Panc1 (cell line): ENCODE measurements around the gene IL1RAPL1. TPM values are rescaled to one million over a fixed set of nuclear protein-coding genes. Genes with fewer than 3 reads are reported as not detected.

Experiments
- ATAC-seq: fragments of 200-7000 bp; cut with Tn5 transposase; 2 replicates; pipeline ENCODE4 v1.9.1; 2020; ENCODE audit warnings: mild to moderate bottlenecking, moderate library complexity
- BruUV-seq: library from RNA; stranded (reverse); fragments of 400-500 nt; replicated peaks from 2 replicates; lab custom pipeline; 2021; lab: Mats Ljungman, UMichigan
- CTCF ChIA-PET: fragments of 300-600 bp; sonication (Branson Sonifier 250); formaldehyde crosslinking; loops from one replicate; lab custom pipeline; 2022; ENCODE audit warnings: antibody characterized with exemption; lab: Charles Lee
- POLR2A ChIA-PET: fragments of 300-600 bp; sonication (Branson Sonifier 250); formaldehyde crosslinking; loops from one replicate; lab custom pipeline; 2022; ENCODE audit warnings: antibody characterized with exemption; lab: Charles Lee
- DNase-seq: peaks from one replicate; pipeline ENCODE4 v3.0.0-alpha.2; 2010; ENCODE audit warnings: low read depth, low spot score
- H3K27ac ChIP-seq: 2 replicates; pipeline ENCODE4 v1.5.1; 2011; ENCODE audit warnings: mild to moderate bottlenecking, low read length, inconsistent platforms
- H3K27me3 ChIP-seq: fragments of 200-500 bp; sonication (Bioruptor generic); 2 replicates; pipeline ENCODE4 v1.6.0; 2014; ENCODE audit warnings: low read length, inconsistent platforms; ENCODE audit not compliant: control insufficient read depth, insufficient read depth
- H3K36me3 ChIP-seq: fragments of 200-500 bp; sonication (Bioruptor generic); 2 replicates; pipeline ENCODE4 v1.5.1; 2014; ENCODE audit warnings: inconsistent platforms, mild to moderate bottlenecking, low read length, moderate library complexity; ENCODE audit not compliant: control insufficient read depth, insufficient read depth
- H3K4me1 ChIP-seq: 2 replicates; pipeline ENCODE4 v1.5.1; 2011; ENCODE audit warnings: inconsistent platforms, mild to moderate bottlenecking, low read length, moderate library complexity; ENCODE audit not compliant: control insufficient read depth, insufficient read depth
- H3K4me3 ChIP-seq, 2 experiments: 2 replicates each; pipeline ENCODE4 v1.5.1; 2011 to 2012; ENCODE audit warnings: low read depth in 2 of 2, low read length in 2 of 2, mild to moderate bottlenecking in 2 of 2, inconsistent platforms in 1 of 2, moderate library complexity in 1 of 2
- H3K9me3 ChIP-seq: fragments of 200-500 bp; sonication (Bioruptor generic); 2 replicates; pipeline ENCODE4 v1.5.1; 2014; ENCODE audit warnings: low read depth, mild to moderate bottlenecking, inconsistent platforms, low read length, moderate library complexity; ENCODE audit not compliant: control insufficient read depth, insufficient read depth
- CTCF ChIP-seq: fragments of 450-650 bp; IDR thresholded peaks from 2 replicates; pipeline ENCODE4 v1.5.1; 2017; ENCODE audit warnings: mild to moderate bottlenecking
- POLR2AphosphoS5 ChIP-seq: IDR thresholded peaks from 2 replicates; pipeline ENCODE4 v1.6.1; 2012; ENCODE audit warnings: mild to moderate bottlenecking, low read depth, low read length, moderate library complexity
- REST ChIP-seq, 2 experiments: IDR thresholded peaks; 2 replicates each; pipeline ENCODE4 v1.6.1; 2011 to 2012; ENCODE audit warnings: low read depth in 2 of 2, control low read depth in 1 of 2, low read length in 1 of 2, mild to moderate bottlenecking in 1 of 2, moderate library complexity in 1 of 2; ENCODE audit not compliant: insufficient read depth in 1 of 2
- SIN3A ChIP-seq: IDR thresholded peaks from 2 replicates; pipeline ENCODE4 v1.6.1; 2012; ENCODE audit warnings: low read depth, mild to moderate bottlenecking, low read length, moderate library complexity, borderline replicate concordance; ENCODE audit not compliant: insufficient read depth
- TCF7L2 ChIP-seq: IDR thresholded peaks from 2 replicates; pipeline ENCODE4 v1.6.1; 2011; ENCODE audit warnings: mild to moderate bottlenecking, low read depth, low read length, inconsistent platforms
- in situ Hi-C: cut with HindIII; loops from 2 replicates; pipeline ENCODE4 v1.10.0; 2016; ENCODE audit warnings: low sequenced_read_pairs, low pct_unique_long_range_greater_than_20kb
- intact Hi-C: fragments of 100-400 bp; cut with micrococcal nuclease; formaldehyde crosslinking; loops from one replicate; pipeline ENCODE4 v1.10.0; 2022; ENCODE audit not compliant: unreplicated experiment
- total RNA-seq: library from RNA; stranded (reverse); gene quantifications from one replicate; pipeline ENCODE4 v1.2.1, GENCODE V29; 2021; ENCODE audit not compliant: unreplicated experiment

The IL1RAPL1 gene
- total RNA-seq, 1 experiment from 2014 or later: 0.59 TPM

GRCh38 chrX:29851857-29852605 is 1264.8 kb downstream of the IL1RAPL1 start:
- no peaks in the 10 kb centered on the region for H3K4me1 ChIP-seq
- BruUV-seq: no TSS peak
- no peak for ATAC-seq
- no peaks in the 10 kb centered on the region for H3K9me3 ChIP-seq
- DNase-seq: no peak
- no peaks in the 10 kb centered on the region for H3K27me3 ChIP-seq
- in situ Hi-C loops: no loop called here
- no peak overlapping the region for H3K27ac ChIP-seq
- no peak overlapping the region for H3K4me3 ChIP-seq
- no peaks in the 10 kb centered on the region for H3K36me3 ChIP-seq
- CTCF ChIA-PET: no interaction called here
- POLR2A ChIA-PET: no interaction called here
- intact Hi-C loops: no loop called here
- no peak for TF ChIP-seq SIN3A
- TF ChIP-seq POLR2AphosphoS5: no peak

GRCh38 chrX:29852767-29853166 is 1265.5 kb downstream of the IL1RAPL1 start:
- ChIA-PET POLR2A (no interaction called here), CTCF (no interaction called here)
- Histone ChIP-seq H3K4me1 (no peaks in the 10 kb centered on the region), H3K27ac (no peak overlapping the region), H3K36me3 (no peaks in the 10 kb centered on the region), H3K27me3 (no peaks in the 10 kb centered on the region), H3K9me3 (no peaks in the 10 kb centered on the region), H3K4me3 (no peak overlapping the region)
- no peak for TF ChIP-seq REST (IDR thresholded peaks at IDR 0.05; ENCODE audit: insufficient read depth in 1 of 2, low read depth in 2 of 2, low read length in 1 of 2)
- no peak for TF ChIP-seq POLR2AphosphoS5
- TF ChIP-seq CTCF: no peak
- TF ChIP-seq SIN3A: no peak
- TF ChIP-seq TCF7L2: no peak
- no TSS peak for BruUV-seq
- no peak for ATAC-seq
- intact Hi-C loops: no loop called here
- no peak for DNase-seq
- in situ Hi-C loops: no loop called here

GRCh38 chrX:29858714-29859113 is 1271.5 kb downstream of the IL1RAPL1 start:
- ChIA-PET POLR2A (no interaction called here), CTCF (no interaction called here)
- in situ Hi-C loops: no loop called here
- Histone ChIP-seq H3K36me3 (no peaks in the 10 kb centered on the region), H3K4me3 (no peak overlapping the region), H3K27ac (no peak overlapping the region), H3K4me1 (no peaks in the 10 kb centered on the region), H3K9me3 (no peaks in the 10 kb centered on the region), H3K27me3 (no peaks in the 10 kb centered on the region)
- no peak for ATAC-seq
- BruUV-seq: no TSS peak
- TF ChIP-seq SIN3A (no peak), CTCF (no peak), POLR2AphosphoS5 (no peak), REST (IDR thresholded peaks at IDR 0.05; ENCODE audit: insufficient read depth in 1 of 2, low read depth in 2 of 2, low read length in 1 of 2) (no peak), TCF7L2 (no peak)
- intact Hi-C loops: no loop called here
- DNase-seq: no peak
